ACHN (cell line): ENCODE results near the gene KCNK2.

Experiments used
- DNase-seq: peaks from one replicate; pipeline ENCODE4 v3.0.0-alpha.2; 2015
- in situ Hi-C: cut with HindIII; loops from 2 replicates; pipeline ENCODE4 v1.10.0; 2017; ENCODE audit warnings: low sequenced_read_pairs, low pct_ligation_motif_present, low pct_unique_long_range_greater_than_20kb

The KCNK2 gene, protein sequence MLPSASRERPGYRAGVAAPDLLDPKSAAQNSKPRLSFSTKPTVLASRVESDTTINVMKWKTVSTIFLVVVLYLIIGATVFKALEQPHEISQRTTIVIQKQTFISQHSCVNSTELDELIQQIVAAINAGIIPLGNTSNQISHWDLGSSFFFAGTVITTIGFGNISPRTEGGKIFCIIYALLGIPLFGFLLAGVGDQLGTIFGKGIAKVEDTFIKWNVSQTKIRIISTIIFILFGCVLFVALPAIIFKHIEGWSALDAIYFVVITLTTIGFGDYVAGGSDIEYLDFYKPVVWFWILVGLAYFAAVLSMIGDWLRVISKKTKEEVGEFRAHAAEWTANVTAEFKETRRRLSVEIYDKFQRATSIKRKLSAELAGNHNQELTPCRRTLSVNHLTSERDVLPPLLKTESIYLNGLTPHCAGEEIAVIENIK

DNA sequence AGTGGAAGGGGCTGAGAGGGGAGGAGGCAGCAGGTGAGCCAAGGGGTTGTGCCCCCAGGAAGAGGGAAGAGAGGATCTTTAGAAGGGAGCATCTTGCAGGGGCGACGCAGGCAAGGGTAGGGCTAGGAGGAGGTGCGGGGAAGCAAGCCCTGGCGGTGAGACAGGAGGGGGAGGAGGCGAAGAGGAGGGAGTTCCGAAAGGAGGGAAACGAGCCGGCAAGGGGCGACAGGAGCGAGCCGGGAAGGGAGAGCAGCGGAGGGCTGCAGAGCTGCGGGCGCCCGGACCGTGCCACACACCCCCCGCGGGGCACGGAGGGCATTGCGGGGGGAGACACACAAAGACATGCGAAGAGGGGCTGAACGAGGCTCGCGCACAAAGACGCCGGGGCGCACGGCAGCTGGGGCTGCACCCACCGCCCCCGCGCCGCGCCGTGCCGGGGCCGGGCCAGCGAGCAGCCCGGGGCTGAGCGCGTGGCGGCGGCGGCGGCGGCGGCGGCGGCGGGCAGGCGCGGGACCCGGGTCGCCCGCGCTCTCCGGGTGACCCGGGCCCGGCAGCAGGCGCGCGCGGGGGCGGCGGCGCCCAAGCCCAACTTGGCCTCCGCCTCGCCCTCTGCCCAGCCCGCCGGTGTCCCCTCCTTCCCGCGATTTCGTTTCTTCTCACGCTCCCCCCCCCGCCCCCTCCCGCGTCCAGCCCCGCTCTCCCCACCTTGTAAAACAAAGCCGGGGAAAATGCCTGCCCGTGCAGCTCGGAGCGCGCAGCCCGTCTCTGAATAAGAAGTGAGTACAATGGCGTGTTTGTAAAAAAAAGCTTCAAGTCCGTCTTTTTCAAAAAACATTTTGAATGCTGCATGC lies at the start of gene KCNK2:
TSS of gene KCNK2 (plus strand) at position 206 of the 851 bp plus-strand sequence. CDS start 649 bp downstream, outside the sequence.
- in situ Hi-C loops = no loop called here

DNA sequence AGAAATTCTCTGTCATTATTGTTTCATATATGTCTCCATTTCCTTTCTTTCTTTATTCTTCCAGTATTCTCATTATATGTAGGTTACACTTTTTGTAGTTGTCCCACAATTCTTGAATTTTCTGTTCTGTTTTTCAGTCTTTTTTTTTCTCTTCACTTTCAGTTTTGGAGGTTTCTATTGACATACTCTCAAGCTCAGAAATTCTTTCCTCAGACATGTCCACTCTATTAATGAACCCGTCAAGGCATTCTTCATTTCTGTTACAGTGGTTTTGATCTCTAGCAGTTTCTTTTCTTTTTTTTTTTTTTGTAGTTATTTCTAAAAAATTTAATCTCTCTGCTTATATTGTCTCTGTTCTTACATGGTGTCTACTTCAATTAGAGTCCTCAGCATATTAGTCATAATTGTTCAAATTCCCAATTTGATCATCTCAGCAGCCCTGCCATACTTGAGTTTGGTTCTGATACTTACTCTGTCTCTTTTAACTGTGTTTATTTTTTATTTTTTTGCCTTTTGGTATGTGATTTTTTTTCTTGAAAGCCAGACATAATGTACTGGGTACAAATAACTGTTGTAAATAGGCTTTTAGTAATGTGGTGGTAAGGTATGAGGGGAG lies 49.5 kb upstream of the KCNK2 start:
- no peak for DNase-seq
- in situ Hi-C loops = no loop called here

More for the DNA sequence above, at the start of gene KCNK2:
- DNase-seq = peak; percentile 25

DNA sequence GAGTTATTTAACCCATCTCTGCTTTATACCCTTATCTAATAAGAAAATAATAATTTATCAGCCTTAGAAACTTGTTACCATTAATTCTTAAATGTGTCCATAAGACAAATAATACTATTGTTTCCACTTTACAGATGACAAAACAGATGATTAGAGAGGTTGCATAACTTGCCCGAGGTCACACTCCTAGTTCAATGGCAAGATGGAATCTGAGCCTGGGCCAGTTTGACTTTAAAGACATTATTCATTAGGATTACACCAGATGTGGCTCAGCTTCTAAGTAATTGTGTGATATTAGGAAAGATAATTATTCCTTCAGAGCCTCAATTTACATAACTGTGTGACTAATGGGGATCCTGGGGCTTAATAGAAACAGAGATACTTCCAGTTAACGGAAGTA lies 42.3 kb upstream of the KCNK2 start:
- no peak for DNase-seq
- in situ Hi-C loops = no loop called here

DNA sequence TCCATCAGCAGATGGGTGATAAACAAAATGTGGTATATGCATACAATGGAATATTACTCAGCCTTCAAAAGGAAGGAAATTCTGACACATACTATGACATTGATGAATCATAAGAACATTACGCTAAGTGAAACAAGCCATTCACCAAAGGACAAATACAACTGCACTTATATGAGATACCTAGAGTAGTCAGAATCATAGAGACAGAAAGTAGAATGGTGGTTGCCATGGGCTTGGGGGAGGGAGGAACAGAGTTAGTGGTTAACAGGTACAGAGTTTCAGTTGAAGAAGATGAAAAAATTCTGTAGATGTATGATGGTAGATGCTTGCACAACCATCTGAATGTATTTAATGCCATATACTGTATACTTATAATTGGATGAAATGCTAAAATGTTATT lies 39.1 kb upstream of the KCNK2 start:
- no peak for DNase-seq
- in situ Hi-C loops = no loop called here

DNA sequence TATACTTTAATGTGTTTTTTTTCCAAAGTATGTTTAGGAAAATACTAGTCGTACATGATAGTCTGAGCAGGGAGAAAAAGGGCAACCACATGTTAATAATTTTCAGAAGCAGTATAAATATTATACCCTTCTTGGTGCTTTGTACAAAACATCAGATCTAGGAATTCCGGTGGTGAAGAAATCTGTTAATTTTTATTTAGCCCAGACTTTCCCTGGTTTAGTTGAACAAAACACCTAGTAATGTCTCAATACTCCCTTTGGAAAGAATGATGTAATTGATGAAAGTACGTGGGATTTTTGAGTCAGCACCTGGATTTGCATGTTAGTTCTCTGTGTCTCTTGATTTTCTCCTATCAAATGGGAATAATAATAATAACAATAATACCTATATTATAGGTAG lies 38.4 kb upstream of the KCNK2 start:
- DNase-seq = peak; percentile 96
- in situ Hi-C loops = no loop called here

DNA sequence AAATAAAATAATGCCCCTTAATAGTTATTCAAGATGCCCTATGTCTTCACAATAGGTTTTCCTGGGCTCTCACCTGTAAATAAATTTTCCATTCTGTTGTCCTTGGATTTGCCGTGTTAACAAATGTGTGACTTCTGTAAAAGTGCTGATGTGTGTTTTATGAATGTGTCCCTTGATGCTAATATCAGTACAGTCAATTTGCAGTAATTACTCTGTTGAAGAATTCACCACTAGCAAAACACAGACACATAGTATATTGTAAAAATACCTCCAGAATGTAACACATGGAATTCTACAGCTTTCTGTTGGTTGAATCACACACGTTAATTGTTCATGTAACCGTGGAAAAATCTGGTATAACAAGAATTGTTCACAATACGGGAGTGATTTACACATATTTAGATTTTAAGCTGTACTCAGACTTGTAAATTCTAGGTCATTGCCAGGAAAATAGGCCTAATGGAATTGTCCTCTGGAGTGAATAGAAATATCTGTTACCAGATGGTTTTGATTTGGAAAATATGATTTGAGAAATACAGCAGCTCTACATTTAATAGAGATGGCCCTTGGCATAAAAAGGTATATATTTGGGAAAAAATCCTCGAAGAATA lies 36.7 kb upstream of the KCNK2 start:
- in situ Hi-C loops = no loop called here

DNA sequence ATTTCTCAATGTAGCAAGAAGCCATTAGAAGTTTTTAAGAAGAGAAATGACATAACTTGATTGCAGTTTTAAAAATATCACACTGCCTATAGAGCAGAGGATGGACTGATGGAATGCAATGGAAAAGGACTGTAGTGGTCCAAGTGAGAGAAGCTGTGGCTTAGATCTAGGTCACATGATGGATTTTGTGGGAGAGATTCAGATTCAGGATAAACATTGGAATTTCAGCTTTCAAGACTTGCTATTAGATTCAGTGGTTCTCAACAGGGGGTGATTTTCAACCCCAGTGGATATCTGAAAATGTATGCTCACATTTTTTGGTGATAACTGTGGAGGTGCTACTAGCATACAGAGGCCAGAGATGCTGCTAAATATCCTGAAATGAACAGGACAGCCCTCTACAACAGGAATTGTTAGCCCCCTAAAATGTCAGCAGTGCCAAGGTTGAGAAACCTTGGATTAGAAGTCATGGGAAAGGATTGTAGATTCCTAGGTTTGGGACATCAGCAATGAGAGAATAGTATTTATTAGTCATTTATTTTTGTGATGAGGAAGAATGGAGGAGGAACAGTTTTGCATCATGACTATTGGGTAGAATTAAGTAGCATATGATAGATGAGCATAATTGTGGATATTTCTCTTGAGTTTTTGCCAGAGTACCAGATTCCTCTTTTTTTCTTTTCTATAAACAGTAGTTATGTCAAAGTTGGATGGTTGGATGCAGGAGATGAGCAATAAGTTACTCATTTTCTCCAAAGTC lies 30.1 kb upstream of the KCNK2 start:
- in situ Hi-C loops = no loop called here
- DNase-seq = no peak

More for the DNA sequence above, 36.7 kb upstream of the KCNK2 start:
- no peak for DNase-seq

DNA sequence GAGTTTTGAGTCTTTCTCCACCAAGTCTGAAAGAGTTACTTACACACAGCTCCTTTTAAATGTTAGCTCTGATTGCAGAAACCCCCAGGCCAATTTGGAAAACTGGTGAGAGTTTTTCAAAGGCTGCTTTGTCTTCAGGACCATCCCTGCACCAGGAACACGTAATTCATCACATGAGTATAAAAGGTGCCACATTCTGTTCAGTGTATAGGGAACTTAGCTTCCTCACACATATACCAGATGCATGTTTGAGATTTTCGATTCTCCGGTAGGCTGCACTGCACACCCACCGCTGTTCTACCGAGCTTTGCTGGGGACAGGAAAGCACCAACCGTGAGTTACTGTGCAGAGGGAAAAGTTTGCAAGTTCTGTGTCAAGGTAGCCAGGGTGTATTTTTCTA lies 28.3 kb upstream of the KCNK2 start:
- in situ Hi-C loops = no loop called here
- DNase-seq = no peak

DNA sequence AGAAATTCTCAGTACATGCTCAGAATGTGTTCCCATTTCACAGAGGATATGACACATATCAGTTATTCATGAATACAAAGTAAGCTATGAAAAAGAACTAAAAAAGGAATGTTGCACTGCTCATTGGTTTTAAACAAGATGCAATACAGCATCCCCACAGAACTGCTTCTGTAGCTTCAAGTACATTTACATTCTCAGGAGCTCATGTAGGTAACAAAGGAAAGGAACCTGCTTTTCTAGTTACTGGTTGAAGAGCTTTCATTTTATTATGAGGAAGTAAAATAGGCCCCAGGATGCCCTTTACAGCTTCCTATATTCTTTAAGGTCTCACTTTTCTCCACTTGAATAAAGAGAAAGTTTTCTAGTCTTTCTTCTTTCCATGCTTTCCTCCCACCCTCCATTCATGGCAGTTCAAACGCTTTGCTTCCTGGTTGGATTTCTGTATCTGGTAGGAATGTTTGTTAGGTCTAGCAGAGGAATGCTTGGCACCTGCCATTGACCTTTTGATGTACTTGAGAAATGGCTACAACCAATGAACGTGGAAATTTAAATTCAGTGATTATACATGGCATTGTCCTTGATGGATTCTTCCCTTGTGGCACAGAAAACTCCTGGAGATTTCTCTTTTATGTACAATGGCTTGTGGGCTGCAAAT lies 27.1 kb upstream of the KCNK2 start:
- no peak for DNase-seq
- in situ Hi-C loops = no loop called here

DNA sequence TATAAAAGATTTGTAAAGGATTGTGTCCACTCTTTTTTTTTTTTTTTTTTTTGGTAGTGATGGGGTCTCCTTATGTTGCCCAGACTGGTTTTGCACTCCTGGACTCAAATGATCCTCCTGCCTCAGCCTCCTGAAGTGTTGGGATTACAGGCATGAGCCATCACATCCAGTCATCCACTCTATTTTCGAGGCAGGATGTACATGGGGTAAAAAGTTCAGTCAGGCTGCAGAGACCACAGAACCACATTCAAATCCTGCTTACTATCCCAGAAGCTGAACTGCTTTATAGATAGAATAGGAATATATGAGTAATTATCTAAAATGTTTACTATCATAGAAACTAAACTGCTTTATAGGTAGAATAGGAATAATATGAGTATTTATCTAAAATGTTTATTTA lies 26.0 kb upstream of the KCNK2 start:
- in situ Hi-C loops = no loop called here
- peak; percentile 5 for DNase-seq

DNA sequence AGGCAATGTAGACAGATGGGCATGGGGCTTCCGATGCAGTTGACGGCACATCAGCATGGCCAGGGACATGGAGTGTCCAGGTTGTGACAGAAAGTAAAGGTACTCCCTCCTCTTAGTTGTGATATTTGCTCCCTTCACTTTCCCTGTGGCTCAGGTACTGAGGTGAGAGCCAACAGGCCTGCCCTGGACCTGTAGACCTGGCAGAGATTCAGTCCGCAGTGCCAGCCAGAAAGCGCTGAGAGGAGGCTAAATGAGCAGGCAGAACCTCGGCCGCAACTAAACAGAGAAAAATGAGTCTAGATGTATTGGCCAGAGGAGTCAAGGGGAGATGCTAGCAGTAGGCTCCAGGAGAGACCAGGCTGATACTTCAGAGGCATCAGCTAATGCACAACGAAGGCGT lies 22.6 kb upstream of the KCNK2 start:
- no peak for DNase-seq
- in situ Hi-C loops = no loop called here

DNA sequence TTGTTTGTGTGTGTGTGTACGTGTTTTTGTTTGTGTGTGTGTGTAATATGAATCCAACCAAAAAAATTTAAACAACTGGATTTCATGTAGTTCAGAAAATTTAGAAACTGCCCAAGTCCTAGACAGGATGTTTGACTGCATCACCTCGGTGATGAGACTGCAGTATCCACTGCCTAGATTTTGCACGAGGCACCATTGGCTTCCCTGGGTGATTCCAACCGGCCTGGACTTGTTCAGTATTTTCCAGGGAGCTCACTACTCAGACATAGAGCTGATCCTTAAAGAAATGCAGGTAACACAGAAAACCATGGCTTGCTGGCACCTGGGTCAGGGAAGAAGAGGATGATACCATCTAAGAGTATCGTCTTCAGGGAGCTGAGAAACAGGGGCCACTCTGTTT lies 18.2 kb upstream of the KCNK2 start:
- DNase-seq = no peak
- in situ Hi-C loops = no loop called here

DNA sequence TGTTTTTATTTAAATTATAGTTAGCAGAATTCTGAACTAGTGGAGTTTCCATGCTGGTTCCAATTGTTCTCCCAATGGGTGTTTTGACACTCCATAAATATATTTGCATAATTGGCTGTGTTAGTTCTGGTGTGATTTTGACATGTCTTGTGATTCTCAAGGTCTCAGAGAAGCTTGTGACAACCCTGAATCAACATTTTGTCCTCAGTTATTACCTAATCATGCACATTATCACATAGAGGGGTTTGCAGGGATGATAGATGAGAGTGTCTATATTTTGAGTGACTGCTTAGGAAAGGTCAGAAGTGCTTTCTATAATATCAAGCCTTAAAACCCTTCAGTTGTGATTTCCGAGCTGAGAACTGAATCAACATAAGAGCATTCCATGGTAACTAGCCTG lies 11.5 kb upstream of the KCNK2 start:
- in situ Hi-C loops = no loop called here

DNA sequence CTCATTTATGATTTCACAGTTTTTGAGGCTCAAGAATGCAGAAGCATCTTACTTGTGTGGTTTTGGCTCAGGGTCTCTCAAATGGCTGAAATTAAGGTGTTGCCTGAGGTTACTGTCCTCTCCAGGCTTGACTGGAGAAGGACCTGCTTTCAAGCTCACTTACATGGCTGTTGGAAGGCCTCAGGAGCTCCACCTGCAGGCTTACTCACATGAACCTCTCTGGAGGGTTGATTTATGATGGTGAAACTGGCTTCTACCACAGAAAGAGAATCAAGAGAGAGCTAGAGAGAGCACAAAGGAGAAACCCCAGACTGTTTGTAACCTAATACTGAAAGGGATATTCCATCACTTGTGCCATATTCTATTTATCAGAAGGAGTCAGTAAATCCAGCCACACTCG lies 6.2 kb upstream of the KCNK2 start:
- peak; percentile 55 for DNase-seq
- in situ Hi-C loops = no loop called here

More for the DNA sequence above, 11.5 kb upstream of the KCNK2 start:
- no peak for DNase-seq

DNA sequence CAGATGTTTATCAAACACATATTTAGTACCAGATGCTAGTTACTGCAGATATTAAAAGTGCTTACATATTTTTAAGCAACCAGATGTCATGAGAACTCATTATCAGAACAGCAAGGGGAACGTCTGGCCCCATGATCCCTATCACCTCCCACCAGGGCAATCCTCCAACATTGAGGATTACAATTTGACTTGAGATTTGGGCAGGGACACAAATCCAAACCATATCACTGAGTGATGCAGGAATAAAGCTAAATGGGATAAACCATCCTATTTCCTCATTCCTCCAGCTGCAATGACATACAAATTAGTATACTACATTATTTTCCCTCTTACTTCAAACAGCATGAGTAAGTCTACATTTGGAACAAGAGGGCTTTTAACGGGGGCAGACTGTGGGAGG lies 3.1 kb upstream of the KCNK2 start:
- DNase-seq = no peak
- in situ Hi-C loops = no loop called here

DNA sequence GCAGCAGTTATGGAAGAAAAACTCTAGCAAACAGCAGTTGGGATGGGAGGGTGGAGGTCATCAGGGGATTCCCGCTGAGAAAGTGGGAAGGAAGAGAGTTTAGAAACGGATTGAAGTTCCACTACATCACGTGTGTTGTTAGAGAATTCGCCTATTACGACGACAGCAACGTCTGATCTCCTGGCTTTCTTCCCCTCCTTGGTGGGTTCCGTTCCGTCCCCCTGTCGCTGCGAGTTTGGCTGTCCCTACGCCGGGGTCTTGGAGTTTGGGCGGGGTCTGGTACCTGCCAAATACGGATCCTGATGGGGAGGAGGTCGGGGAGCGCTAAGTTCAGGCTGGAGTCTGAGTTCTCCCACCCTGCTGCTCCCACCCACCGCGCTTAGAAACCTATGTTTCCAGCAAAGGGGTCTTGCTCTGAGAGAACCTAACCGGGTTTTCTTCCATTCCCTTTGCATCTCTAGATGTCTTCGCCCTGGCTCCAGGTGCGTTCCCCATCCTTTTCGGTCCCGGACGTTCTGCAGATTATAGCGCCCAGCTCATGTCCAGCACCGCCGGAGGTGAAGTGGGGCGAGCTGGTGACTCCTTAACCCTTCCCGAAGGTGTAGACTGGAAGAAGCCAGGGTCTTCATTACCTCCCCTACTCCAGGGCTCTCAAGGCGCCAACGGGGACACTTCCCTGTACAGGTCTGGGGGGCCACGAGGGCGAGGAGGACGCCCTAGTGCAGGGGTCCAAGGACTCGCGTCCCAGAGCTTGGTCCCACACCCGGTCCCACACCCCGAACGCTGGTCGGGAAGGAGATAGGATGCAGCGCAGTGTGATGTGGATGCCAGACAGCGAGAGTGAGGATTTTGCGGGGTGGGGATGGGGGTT lies 641 bp upstream of the KCNK2 start:
- in situ Hi-C loops = no loop called here
- DNase-seq = no peak

DNA sequence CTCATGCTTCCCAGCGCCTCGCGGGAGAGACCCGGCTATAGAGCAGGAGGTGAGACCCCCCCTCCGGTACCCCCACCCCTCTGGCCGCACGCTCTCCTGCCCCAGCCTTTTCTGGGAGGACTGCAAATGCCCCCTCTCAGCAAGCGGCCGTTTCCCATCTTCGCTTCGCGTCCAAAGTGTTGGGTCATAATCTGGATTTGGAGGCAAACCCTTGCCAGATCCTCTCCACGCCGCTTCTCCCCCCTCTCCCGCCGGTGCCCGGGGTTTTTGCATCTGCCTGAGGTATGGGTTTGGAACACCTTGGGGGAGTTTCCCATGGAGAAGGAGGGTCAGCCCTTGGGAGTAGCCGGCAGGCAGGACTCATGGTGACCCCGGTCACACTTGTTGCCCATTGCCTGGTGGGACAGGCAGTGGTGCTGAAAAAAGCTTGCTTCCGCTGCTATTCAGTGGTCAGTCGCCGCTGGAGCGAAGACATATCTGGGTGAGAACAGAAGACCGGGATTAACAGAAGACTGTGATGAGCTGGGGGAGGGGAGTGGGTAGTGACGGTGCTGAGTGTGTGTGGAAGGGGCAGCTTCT lies 935 bp downstream of the KCNK2 start:
- in situ Hi-C loops = no loop called here
- DNase-seq = peak; percentile 42
